PFSK-1 (cell line): ENCODE data around the gene LYRM9.

ENCODE experiments used
- POLR2AphosphoS5 ChIP-seq: IDR thresholded peaks from 2 replicates; pipeline ENCODE4 v1.6.1; 2012; ENCODE audit warnings: low read depth, mild to moderate bottlenecking, control low read depth, low read length, moderate library complexity
- REST ChIP-seq, 2 experiments: IDR thresholded peaks; 2 replicates each; pipeline versions ENCODE4 v1.6.1 to v1.8.0; 2011 to 2012; ENCODE audit warnings: low read depth in 2 of 2, low read length in 2 of 2, control low read depth in 1 of 2, inconsistent platforms in 1 of 2, mild to moderate bottlenecking in 1 of 2, moderate library complexity in 1 of 2; ENCODE audit not compliant: insufficient read depth in 1 of 2
- SIN3A ChIP-seq: IDR thresholded peaks from 2 replicates; pipeline ENCODE4 v1.6.1; 2012; ENCODE audit warnings: mild to moderate bottlenecking, low read length, moderate library complexity, borderline replicate concordance; ENCODE audit not compliant: insufficient read depth
- TAF1 ChIP-seq: IDR thresholded peaks from 2 replicates; pipeline ENCODE4 v1.6.1; 2012; ENCODE audit warnings: low read length, control low read depth, borderline replicate concordance; ENCODE audit not compliant: insufficient read depth

- TF ChIP-seq POLR2AphosphoS5, result no peak
- no peak for TF ChIP-seq SIN3A
- TF ChIP-seq TAF1, result no peak
- TF ChIP-seq REST (IDR thresholded peaks at IDR 0.05; ENCODE audit: insufficient read depth in 1 of 2, low read depth in 2 of 2, low read length in 2 of 2), result no peak
Observed at GRCh38 chr17:27872776-27873175, 20.4 kb downstream of the LYRM9 start.
